Measurements from ENCODE around the gene CNNM1.

GRCh38 chr10:99387071-99387470 is 57.9 kb downstream of the CNNM1 start:
- TF ChIP-seq EZH2phosphoT487 (IDR thresholded peaks at IDR 0.05; ENCODE audit: borderline replicate concordance, low read depth, low read length) (no peak), CTCF (conservative IDR thresholded peaks at IDR 0.05; ENCODE audit: low read length) (no peak)
